Thyroid gland (tissue), 4 donors: ENCODE results near the gene LSAMP.

ENCODE experiments used
- POLR2A ChIP-seq, 2 donors: fragments of 450-650 bp; IDR thresholded peaks; one replicate each; pipeline ENCODE4 v1.6.1; 2017; ENCODE audit warnings: antibody characterized with exemption in 2 of 2, mild to moderate bottlenecking in 2 of 2, moderate library complexity in 1 of 2
- TF ChIP-seq, protein P1 (sequence below), 6 experiments: fragments of 200-600 bp in 3 of 6; fragments of 450-650 bp in 3 of 6; sonication (generic) in 3 of 6; IDR thresholded peaks; one replicate each; pipeline ENCODE4 v1.5.1; 2016 to 2019; ENCODE audit warnings: antibody characterized with exemption in 6 of 6, mild to moderate bottlenecking in 2 of 6, inconsistent platforms in 1 of 6, moderate library complexity in 1 of 6

DNA sequence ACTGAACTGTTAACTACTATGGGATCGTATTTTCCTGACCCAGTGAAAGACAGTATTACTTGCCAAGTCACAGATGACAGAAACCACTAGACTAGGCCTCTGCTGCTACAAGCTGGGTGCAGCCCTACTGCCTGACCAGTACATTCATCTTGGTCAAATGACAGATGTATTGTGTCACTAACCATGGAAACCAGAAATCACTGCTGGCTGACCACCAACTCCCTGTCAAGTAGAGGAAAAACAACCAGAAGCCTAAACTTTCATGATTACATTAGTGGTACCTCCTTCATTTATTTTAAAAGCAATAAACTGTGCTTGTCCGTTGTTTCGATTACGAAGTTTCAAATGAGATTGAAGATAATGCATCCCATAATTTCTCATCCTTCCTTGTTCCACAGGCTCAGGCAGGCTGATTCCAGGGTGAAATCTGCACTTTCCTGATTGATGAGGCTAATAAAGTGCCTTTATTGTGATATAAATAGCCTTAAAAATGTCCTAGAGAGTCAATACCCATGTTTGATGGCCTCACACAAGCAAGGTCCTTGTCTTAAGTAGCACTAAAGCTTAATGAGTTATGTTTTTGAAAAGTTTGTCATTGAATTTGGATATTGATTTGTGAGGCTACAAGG, 309.7 kb downstream of the LSAMP start:
- TF ChIP-seq, protein P1, sequence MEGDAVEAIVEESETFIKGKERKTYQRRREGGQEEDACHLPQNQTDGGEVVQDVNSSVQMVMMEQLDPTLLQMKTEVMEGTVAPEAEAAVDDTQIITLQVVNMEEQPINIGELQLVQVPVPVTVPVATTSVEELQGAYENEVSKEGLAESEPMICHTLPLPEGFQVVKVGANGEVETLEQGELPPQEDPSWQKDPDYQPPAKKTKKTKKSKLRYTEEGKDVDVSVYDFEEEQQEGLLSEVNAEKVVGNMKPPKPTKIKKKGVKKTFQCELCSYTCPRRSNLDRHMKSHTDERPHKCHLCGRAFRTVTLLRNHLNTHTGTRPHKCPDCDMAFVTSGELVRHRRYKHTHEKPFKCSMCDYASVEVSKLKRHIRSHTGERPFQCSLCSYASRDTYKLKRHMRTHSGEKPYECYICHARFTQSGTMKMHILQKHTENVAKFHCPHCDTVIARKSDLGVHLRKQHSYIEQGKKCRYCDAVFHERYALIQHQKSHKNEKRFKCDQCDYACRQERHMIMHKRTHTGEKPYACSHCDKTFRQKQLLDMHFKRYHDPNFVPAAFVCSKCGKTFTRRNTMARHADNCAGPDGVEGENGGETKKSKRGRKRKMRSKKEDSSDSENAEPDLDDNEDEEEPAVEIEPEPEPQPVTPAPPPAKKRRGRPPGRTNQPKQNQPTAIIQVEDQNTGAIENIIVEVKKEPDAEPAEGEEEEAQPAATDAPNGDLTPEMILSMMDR (IDR thresholded peaks at IDR 0.05) = no peak
- TF ChIP-seq POLR2A (IDR thresholded peaks at IDR 0.05) = no peak
